CD14-positive monocyte (primary cell): ENCODE measurements around the gene POPDC2. TPM values are rescaled to one million over a fixed set of nuclear protein-coding genes. Genes with fewer than 3 reads are reported as not detected.
A peak's percentile ranks its signal among the peaks of the same experiment; 100 is the strongest.

Experiments
- DNase-seq, 3 donors: peaks; one replicate each; pipeline ENCODE4 v3.0.0-alpha.2; 2011 to 2022
- H2AFZ ChIP-seq: 2 replicates; pipeline ENCODE4 v1.6.0; 2012; ENCODE audit warnings: mild to moderate bottlenecking, low read depth, low read length, inconsistent platforms; ENCODE audit not compliant: insufficient read depth, poor library complexity, severe bottlenecking
- H3K27ac ChIP-seq, 2 donors: 1 replicate in 1 of 2; 2 replicates in 1 of 2; pipeline ENCODE4 v1.5.1; 2012 to 2013; ENCODE audit warnings: low read length in 2 of 2, control low read depth in 1 of 2, inconsistent platforms in 1 of 2, low read depth in 1 of 2, mild to moderate bottlenecking in 1 of 2
- H3K27me3 ChIP-seq, 2 donors: one replicate each; pipeline versions ENCODE4 v1.6.0 to v1.6.1; 2011 to 2013; ENCODE audit warnings: low read length in 2 of 2; ENCODE audit not compliant: control insufficient read depth in 2 of 2, insufficient read depth in 2 of 2
- H3K36me3 ChIP-seq, 2 donors: replicated peaks in 1 of 2; 1 replicate in 1 of 2; 2 replicates in 1 of 2; pipeline versions ENCODE4 v1.5.1 to v1.6.1; 2012 to 2013; ENCODE audit warnings: low read length in 2 of 2, control low read depth in 1 of 2, inconsistent platforms in 1 of 2, mild to moderate bottlenecking in 1 of 2; ENCODE audit not compliant: insufficient read depth in 2 of 2, control insufficient read depth in 1 of 2
- H3K4me1 ChIP-seq, 2 donors: 1 replicate in 1 of 2; 2 replicates in 1 of 2; pipeline versions ENCODE4 v1.5.1 to v1.6.1; 2012 to 2013; ENCODE audit warnings: low read length in 2 of 2, control low read depth in 1 of 2, inconsistent platforms in 1 of 2, mild to moderate bottlenecking in 1 of 2, moderate library complexity in 1 of 2; ENCODE audit not compliant: insufficient read depth in 2 of 2, control insufficient read depth in 1 of 2
- H3K4me2 ChIP-seq: replicated peaks from 2 replicates; pipeline ENCODE3; 2012; ENCODE audit warnings: low read length, moderate library complexity, mild to moderate bottlenecking; ENCODE audit not compliant: poor library complexity, severe bottlenecking; ENCODE audit errors: extremely low read depth
- H3K4me3 ChIP-seq, 3 experiments: fragments of 200-600 bp in 1 of 3; sonication (generic) in 1 of 3; replicated peaks in 1 of 3; 1 replicate in 2 of 3; 2 replicates in 1 of 3; pipeline ENCODE4 v1.5.1; 2011 to 2013; ENCODE audit warnings: low read length in 3 of 3, mild to moderate bottlenecking in 3 of 3, control low read depth in 2 of 3, low read depth in 2 of 3, inconsistent platforms in 1 of 3, moderate library complexity in 1 of 3
- H3K79me2 ChIP-seq: 2 replicates; pipeline ENCODE4 v1.6.0; 2012; ENCODE audit warnings: mild to moderate bottlenecking, control low read depth, inconsistent platforms, low read length, moderate library complexity; ENCODE audit not compliant: insufficient read depth
- H3K9ac ChIP-seq: 2 replicates; pipeline ENCODE4 v1.6.0; 2017; ENCODE audit warnings: low read length, mild to moderate bottlenecking; ENCODE audit not compliant: insufficient read depth, poor library complexity, severe bottlenecking
- H3K9me3 ChIP-seq, 2 donors: replicated peaks in 1 of 2; 1 replicate in 1 of 2; 2 replicates in 1 of 2; pipeline versions ENCODE4 v1.5.1 to v1.6.1; 2012 to 2013; ENCODE audit warnings: low read length in 2 of 2, control low read depth in 1 of 2; ENCODE audit not compliant: control insufficient read depth in 1 of 2, insufficient read depth in 1 of 2
- H4K20me1 ChIP-seq: 2 replicates; pipeline ENCODE4 v1.6.0; 2012; ENCODE audit warnings: mild to moderate bottlenecking, low read length, control low read depth, moderate library complexity; ENCODE audit not compliant: insufficient read depth
- H3K27ac Mint-ChIP-seq, 7 donors: one replicate each; pipeline ENCODE4 v1.8.0; 2020; ENCODE audit warnings: mild to moderate bottlenecking in 7 of 7, mixed read lengths in 7 of 7, moderate library complexity in 6 of 7, inconsistent platforms in 2 of 7
- H3K27me3 Mint-ChIP-seq, 3 donors: one replicate each; pipeline ENCODE4 v1.8.0; 2021 to 2022; ENCODE audit warnings: low read depth in 3 of 3, mild to moderate bottlenecking in 3 of 3, mixed read lengths in 3 of 3, moderate library complexity in 3 of 3, inconsistent platforms in 1 of 3
- H3K36me3 Mint-ChIP-seq, 2 donors: one replicate each; pipeline ENCODE4 v1.8.0; 2020; ENCODE audit warnings: mixed read lengths in 2 of 2, inconsistent platforms in 1 of 2, mild to moderate bottlenecking in 1 of 2
- H3K4me1 Mint-ChIP-seq: one replicate; pipeline ENCODE4 v1.8.0; 2020; ENCODE audit warnings: mild to moderate bottlenecking, mixed read lengths
- H3K4me3 Mint-ChIP-seq, 2 donors: one replicate each; pipeline ENCODE4 v1.8.0; 2020; ENCODE audit warnings: mild to moderate bottlenecking in 2 of 2, mixed read lengths in 2 of 2, moderate library complexity in 1 of 2
- H3K9me3 Mint-ChIP-seq, 7 donors: one replicate each; pipeline ENCODE4 v1.8.0; 2020 to 2022; ENCODE audit warnings: mixed read lengths in 7 of 7, mild to moderate bottlenecking in 6 of 7, moderate library complexity in 6 of 7, inconsistent platforms in 2 of 7
- CTCF ChIP-seq: fragments of 200-600 bp; IDR thresholded peaks from one replicate; pipeline ENCODE4 v1.8.0; 2022; ENCODE audit warnings: antibody characterized with exemption, mild to moderate bottlenecking
- WGBS: methylation state at CpG from one replicate; pipeline ENCODE4 v1.1.5; 2013; ENCODE audit warnings: missing lambda C conversion rate; ENCODE audit not compliant: insufficient coverage; 5-methylcytosine and 5-hydroxymethylcytosine counted together
- intact Hi-C, 2 donors: fragments of 100-400 bp; cut with micrococcal nuclease; formaldehyde crosslinking; loops; one replicate each; pipeline versions ENCODE4 v1.15.0 to v1.15.1; 2023
- polyA plus RNA-seq, 3 donors: library from polyadenylated mRNA; depleted of rRNA in 1 of 3; unstranded in 2 of 3; stranded (reverse) in 1 of 3; fragments of 300-500 nt in 2 of 3; fragments of >200 nt in 1 of 3; fragmentation: Illumina TruSeq in 2 of 3; gene quantifications; 1 replicate in 2 of 3; 2 replicates in 1 of 3; pipeline ENCODE4 v1.2.3, GENCODE V29; 2012 to 2021

The POPDC2 gene
- polyA plus RNA-seq, 3 donors = 0.58 to 6.7 (median 0.63) TPM

GRCh38 chr3:119676020-119676419 lies 15.6 kb upstream of the POPDC2 start:
- H3K4me3 ChIP-seq = peak overlapping the region in 1 of 3 experiments; percentile 89
- H2AFZ ChIP-seq = peak overlapping the region; percentile 88
- peak overlapping the region in 1 of 2 donors; percentile 98 for H3K27ac ChIP-seq
- no peaks in the 10 kb centered on the region for H4K20me1 ChIP-seq
- H3K36me3 ChIP-seq = peaks cover 40 to 47% of the 10 kb centered on the region in 2 donors
- H3K79me2 ChIP-seq = peaks cover 33% of the 10 kb centered on the region
- no peaks in the 10 kb centered on the region for H3K9me3 ChIP-seq
- no peaks in the 10 kb centered on the region for H3K27me3 ChIP-seq
- intact Hi-C loops = loop anchor here (2.0 to 10.0 kb wide), 4 partner anchors 39 to 211 kb away; partner anchors contain the start of genes TIMMDC1 (in 2 of the 2), POGLUT1 (in 1 of the 2) and TMEM39A (in 1 of the 2)
- no CpG with 5 or more reads among the region's 1 CpG for WGBS
- Mint-ChIP-seq H3K9me3 (no peaks in the 10 kb centered on the region), H3K4me1 (peaks cover 18% of the 10 kb centered on the region), H3K4me3 (peak overlapping the region; percentile 83 to 99), H3K36me3 (peaks cover 41 to 43% of the 10 kb centered on the region in 2 donors), H3K27ac (peak overlapping the region in 5 of 7 donors; percentile 97 to 100 (median 99)), H3K27me3 (no peaks in the 10 kb centered on the region)
- no peak for DNase-seq
- H3K4me1 ChIP-seq = peaks cover 9 to 20% of the 10 kb centered on the region in 2 donors
- TF ChIP-seq CTCF = no peak
- peak overlapping the region; percentile 83 for H3K9ac ChIP-seq
- H3K4me2 ChIP-seq = peak overlapping the region; percentile 75

- Histone ChIP-seq H3K79me2 (peaks cover 33% of the 10 kb centered on the region), H3K36me3 (peaks cover 47 to 54% of the 10 kb centered on the region in 2 donors), H3K4me1 (peaks cover 9 to 20% of the 10 kb centered on the region in 2 donors), H3K9ac (no peak overlapping the region), H4K20me1 (no peaks in the 10 kb centered on the region), H3K27me3 (no peaks in the 10 kb centered on the region), H3K27ac (peak overlapping the region in 1 of 2 donors; percentile 98), H3K9me3 (no peaks in the 10 kb centered on the region), H3K4me2 (no peak overlapping the region), H2AFZ (no peak overlapping the region), H3K4me3 (no peak overlapping the region)
- intact Hi-C loops = loop anchor here (5.0 to 10.0 kb wide), 3 partner anchors 38 to 211 kb away; partner anchors contain the start of genes POGLUT1 (in 1 of the 2), TIMMDC1 (in 1 of the 2) and TMEM39A (in 1 of the 2)
- peak overlapping the region in 4 of 7 donors; percentile 72 to 99 (median 86) for H3K27ac Mint-ChIP-seq
- H3K9me3 Mint-ChIP-seq = no peaks in the 10 kb centered on the region
- no CpG with 5 or more reads among the region's 5 CpGs for WGBS
- peaks cover 18% of the 10 kb centered on the region for H3K4me1 Mint-ChIP-seq
- DNase-seq = no peak
- H3K4me3 Mint-ChIP-seq = no peak overlapping the region
- no peak for TF ChIP-seq CTCF
- peaks cover 48 to 49% of the 10 kb centered on the region in 2 donors for H3K36me3 Mint-ChIP-seq
- no peaks in the 10 kb centered on the region for H3K27me3 Mint-ChIP-seq
These were observed 14.9 kb upstream of the POPDC2 start for GRCh38 chr3:119675188-119675874.
